ENCODE measurements around the gene SLC25A2.
A peak's percentile ranks its signal among the peaks of the same experiment; 100 is the strongest.
"Not testable (repeated sequence)": the region's sequence is repeated elsewhere in the genome, so short reads cannot be mapped to it uniquely, and the experiment has no call there.

The SLC25A2 gene

DNA sequence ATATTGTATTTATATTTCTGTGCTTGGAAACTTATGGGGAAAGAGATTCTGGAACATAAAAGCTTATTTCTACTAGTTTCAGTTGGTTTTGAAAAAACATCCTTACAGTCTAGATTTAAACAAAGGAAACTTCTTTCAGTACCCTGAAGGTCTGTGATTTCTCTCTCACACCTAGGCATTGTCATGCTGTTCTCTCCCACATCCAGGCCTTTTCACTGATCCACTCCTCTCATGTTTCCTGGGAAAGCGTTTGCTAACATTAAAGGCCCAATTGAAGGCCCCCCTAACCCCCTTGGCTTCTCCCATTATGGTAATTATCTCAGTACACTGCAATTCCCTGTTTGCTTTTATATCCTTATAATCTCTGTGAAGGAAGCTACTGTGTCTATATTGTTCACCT is 38.9 kb upstream of the SLC25A2 start:
- no peak for DNase-seq (ENCODE audit: extremely low read depth, low read depth)

DNA sequence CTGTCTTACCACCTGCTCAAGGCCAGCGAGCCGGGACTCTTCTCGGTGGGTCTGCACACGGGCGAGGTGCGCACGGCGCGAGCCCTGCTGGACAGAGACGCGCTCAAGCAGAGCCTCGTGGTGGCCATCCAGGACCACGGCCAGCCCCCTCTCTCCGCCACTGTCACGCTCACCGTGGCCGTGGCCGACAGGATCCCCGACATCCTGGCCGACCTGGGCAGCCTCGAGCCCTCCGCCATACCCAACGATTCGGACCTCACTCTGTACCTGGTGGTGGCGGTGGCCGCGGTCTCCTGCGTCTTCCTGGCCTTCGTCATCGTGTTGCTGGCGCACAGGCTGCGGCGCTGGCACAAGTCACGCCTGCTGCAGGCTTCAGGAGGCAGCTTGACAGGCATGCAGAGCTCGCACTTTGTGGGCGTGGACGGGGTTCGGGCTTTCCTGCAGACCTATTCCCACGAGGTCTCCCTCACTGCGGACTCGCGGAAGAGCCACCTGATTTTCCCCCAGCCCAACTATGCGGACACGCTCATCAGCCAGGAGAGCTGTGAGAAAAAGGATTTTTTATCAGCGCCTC is 37.0 kb upstream of the SLC25A2 start:
- not testable (repeated sequence) for DNase-seq (ENCODE audit: extremely low read depth, low read depth)

More for the DNA sequence above, 38.9 kb upstream of the SLC25A2 start:
- TF ChIP-seq, protein P1, sequence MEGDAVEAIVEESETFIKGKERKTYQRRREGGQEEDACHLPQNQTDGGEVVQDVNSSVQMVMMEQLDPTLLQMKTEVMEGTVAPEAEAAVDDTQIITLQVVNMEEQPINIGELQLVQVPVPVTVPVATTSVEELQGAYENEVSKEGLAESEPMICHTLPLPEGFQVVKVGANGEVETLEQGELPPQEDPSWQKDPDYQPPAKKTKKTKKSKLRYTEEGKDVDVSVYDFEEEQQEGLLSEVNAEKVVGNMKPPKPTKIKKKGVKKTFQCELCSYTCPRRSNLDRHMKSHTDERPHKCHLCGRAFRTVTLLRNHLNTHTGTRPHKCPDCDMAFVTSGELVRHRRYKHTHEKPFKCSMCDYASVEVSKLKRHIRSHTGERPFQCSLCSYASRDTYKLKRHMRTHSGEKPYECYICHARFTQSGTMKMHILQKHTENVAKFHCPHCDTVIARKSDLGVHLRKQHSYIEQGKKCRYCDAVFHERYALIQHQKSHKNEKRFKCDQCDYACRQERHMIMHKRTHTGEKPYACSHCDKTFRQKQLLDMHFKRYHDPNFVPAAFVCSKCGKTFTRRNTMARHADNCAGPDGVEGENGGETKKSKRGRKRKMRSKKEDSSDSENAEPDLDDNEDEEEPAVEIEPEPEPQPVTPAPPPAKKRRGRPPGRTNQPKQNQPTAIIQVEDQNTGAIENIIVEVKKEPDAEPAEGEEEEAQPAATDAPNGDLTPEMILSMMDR (IDR thresholded peaks at IDR 0.05; ENCODE audit: low read depth, low read length), result no peak

DNA sequence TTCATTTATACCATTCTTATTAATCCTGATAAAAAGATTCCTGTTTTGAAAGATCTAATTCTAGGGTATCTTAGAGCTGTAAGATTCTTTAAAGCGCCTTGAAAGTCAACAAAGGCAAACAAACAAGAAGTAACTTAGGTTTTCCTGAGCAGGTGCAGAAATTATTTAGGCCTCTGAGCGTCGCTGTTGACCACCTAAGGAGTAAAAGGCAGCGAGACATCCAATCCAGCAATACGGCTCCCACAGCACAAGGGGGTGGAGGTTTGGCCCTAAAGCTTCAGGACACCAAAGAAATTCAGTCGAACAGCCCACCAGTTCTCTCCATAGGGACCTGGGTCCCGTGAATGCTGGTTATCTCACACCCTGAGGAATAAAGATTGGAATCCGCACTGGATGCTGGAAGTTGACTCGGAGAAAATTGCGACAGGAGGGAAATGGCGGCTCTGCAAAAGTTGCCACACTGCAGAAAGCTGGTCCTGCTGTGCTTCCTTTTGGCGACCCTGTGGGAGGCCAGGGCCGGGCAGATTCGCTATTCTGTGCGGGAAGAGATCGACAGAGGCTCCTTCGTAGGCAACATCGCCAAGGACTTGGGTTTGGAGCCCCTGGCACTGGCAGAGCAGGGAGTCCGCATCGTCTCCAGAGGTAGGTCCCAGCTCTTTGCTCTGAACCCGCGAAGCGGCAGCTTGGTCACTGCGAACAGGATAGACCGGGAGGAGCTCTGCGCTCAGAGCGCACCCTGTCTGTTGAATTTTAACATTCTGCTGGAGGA is 34.9 kb upstream of the SLC25A2 start, which contains the start of gene PCDHGA2:
Gene PCDHGA2 (plus strand): TSS at position 223 of the 769 bp plus-strand sequence.
- TF ChIP-seq, protein P1 (IDR thresholded peaks at IDR 0.05; ENCODE audit: low read depth, low read length), result peak; percentile 34
- DNase-seq (ENCODE audit: extremely low read depth, low read depth), result no peak

DNA sequence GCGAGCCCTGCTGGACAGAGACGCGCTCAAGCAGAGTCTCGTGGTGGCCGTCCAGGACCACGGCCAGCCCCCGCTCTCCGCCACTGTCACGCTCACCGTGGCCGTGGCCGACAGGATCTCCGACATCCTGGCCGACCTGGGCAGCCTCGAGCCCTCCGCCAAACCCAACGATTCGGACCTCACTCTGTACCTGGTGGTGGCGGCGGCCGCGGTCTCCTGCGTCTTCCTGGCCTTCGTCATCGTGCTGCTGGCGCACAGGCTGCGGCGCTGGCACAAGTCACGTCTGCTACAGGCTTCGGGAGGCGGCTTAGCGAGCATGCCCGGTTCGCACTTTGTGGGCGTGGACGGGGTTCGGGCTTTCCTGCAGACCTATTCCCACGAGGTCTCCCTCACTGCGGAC is 28.7 kb upstream of the SLC25A2 start:
- DNase-seq (ENCODE audit: extremely low read depth, low read depth), result not testable (repeated sequence)

DNA sequence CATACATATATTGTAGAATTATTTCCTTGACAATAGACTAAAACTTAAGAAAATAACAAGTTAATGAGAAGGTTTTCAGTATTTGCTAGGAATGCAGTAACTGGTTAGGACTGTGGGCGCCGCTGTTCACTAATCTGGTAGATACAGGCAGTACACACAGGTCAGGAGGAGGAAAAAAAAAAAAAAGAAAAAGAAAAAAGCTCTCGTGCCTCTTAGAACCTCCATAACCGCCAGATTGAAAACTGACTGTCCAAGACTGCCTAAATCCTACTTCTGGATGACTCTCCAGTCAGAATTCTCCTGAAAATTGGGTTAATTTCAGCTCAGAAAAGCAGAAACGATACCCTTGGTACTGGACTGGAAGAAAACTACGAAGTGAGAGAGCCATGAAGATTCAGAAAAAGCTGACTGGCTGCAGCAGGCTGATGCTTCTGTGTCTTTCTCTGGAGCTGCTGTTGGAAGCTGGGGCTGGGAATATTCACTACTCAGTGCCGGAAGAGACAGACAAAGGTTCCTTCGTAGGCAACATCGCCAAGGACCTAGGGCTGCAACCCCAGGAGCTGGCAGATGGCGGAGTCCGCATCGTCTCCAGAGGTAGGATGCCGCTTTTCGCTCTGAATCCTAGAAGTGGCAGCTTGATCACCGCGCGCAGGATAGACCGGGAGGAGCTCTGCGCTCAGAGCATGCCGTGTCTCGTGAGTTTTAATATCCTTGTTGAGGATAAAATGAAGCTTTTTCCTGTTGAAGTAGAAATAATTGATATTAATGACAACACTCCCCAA is 26.6 kb upstream of the SLC25A2 start, which contains the start of gene PCDHGA1:
Gene PCDHGA1 (plus strand): TSS at position 216 of the 782 bp plus-strand sequence.
- peak; percentile 34 for DNase-seq (ENCODE audit: extremely low read depth, low read depth)
- TF ChIP-seq, protein P1 (IDR thresholded peaks at IDR 0.05; ENCODE audit: low read depth, low read length), result peak; percentile 49

DNA sequence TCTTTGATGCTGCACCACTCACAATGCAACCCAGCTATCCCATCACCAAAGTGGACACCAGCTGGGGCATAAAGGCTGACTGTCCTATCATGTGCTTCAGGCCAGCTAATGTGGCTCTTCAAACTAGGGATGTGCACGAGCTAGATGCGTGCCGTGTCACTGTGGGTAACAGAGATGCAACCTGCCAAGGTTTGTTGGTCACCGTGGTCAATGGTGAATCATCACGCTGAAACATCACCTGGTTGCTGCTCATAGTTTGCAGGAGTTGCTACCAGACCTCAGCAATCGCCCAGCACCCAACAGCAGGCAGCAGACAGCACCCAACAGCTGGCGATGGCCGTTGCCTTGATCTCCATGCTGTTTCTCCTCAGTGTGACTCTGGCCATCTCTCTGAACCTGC is 24.4 kb upstream of the SLC25A2 start:
- no peak for DNase-seq (ENCODE audit: extremely low read depth, low read depth)
- TF ChIP-seq, protein P1 (IDR thresholded peaks at IDR 0.05; ENCODE audit: low read depth, low read length), result no peak

DNA sequence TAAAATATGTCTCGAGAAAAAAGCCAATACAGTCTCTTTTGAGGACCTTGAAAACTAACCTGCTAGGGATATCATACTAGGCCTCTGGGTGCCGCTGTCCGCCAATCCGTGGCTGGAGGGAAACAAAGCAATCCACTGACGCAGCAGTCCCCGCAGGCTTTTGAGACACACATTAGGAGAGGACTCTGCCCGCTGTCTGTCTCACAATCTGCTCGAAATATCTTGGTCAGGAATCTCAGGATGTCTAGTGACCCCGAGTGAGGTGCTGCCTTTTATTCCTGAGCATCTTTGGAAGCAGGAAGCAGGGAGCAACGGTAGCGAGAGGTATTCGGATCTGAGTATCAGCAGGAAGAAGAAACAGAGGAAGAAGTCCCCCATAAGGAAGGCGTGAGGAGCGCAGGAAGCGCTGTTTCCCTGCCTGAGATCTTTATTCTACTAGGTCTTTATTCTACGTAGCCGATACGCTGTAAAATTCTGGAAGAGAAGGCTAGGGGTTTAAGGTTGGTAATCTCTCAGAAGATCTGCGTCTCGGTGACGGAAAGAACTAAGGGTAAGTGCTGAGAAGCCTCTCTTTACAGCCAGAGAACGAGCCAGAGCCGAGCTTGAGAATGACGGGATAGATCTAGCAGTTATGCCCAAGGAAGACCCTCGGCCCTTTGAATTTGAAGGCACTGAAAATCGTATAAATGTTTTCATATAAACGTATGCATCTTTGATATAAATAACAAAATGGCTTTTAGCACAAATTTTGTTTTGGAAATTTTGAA is 22.4 kb upstream of the SLC25A2 start:
- DNase-seq (ENCODE audit: extremely low read depth, low read depth), result peak; percentile 37
- TF ChIP-seq, protein P1 (IDR thresholded peaks at IDR 0.05; ENCODE audit: low read depth, low read length), result peak; percentile 76
